Astrocyte of the cerebellum (primary cell): Measurements from ENCODE around the gene FOXP1.

Experiments used
- DNase-seq: peaks from one replicate; pipeline ENCODE4 v3.0.0-alpha.2; 2011; ENCODE audit warnings: low read depth
- H3K4me3 ChIP-seq: 2 replicates; pipeline ENCODE4 v1.5.1; 2011; ENCODE audit warnings: mild to moderate bottlenecking, low read depth, low read length, moderate library complexity
- CTCF ChIP-seq: IDR thresholded peaks from 2 replicates; pipeline ENCODE4 v1.5.1; 2012; ENCODE audit warnings: low read length, low read depth, moderate library complexity, mild to moderate bottlenecking; ENCODE audit errors: missing control alignments
- in situ Hi-C: cut with HindIII; loops from 2 replicates; pipeline ENCODE4 v1.10.0; 2017; ENCODE audit warnings: low sequenced_read_pairs

Gene FOXP1

GRCh38 chr3:70985572-70985971 is 598.0 kb downstream of the FOXP1 start:
- no peak for TF ChIP-seq CTCF
- H3K4me3 ChIP-seq = no peak overlapping the region
- no peak for DNase-seq
- in situ Hi-C loops = no loop called here

GRCh38 chr3:70984776-70985482 is 598.6 kb downstream of the FOXP1 start:
- in situ Hi-C loops = no loop called here
- H3K4me3 ChIP-seq = no peak overlapping the region
- TF ChIP-seq CTCF = no peak
- no peak for DNase-seq

GRCh38 chr3:70982700-70983140 is 600.8 kb downstream of the FOXP1 start:
- H3K4me3 ChIP-seq = no peak overlapping the region
- TF ChIP-seq CTCF = no peak
- peak; percentile 38 for DNase-seq
- in situ Hi-C loops = no loop called here

GRCh38 chr3:70982284-70982683 is 601.2 kb downstream of the FOXP1 start:
- H3K4me3 ChIP-seq = no peak overlapping the region
- TF ChIP-seq CTCF = no peak
- DNase-seq = no peak
- in situ Hi-C loops = no loop called here

GRCh38 chr3:70981231-70981880 is 602.2 kb downstream of the FOXP1 start:
- TF ChIP-seq CTCF = no peak
- DNase-seq = no peak
- in situ Hi-C loops = no loop called here

GRCh38 chr3:70980646-70981170 is 602.8 kb downstream of the FOXP1 start:
- H3K4me3 ChIP-seq = no peak overlapping the region
- no peak for DNase-seq
- in situ Hi-C loops = no loop called here
- no peak for TF ChIP-seq CTCF

More at GRCh38 chr3:70981231-70981880, 602.2 kb downstream of the FOXP1 start:
- H3K4me3 ChIP-seq = no peak overlapping the region
